ENCODE data around the gene HOXD13.

HOXD13 gene

GRCh38 chr2:176133389-176133788, 40.9 kb downstream of the HOXD13 start:
- no peak for DNase-seq

DNA sequence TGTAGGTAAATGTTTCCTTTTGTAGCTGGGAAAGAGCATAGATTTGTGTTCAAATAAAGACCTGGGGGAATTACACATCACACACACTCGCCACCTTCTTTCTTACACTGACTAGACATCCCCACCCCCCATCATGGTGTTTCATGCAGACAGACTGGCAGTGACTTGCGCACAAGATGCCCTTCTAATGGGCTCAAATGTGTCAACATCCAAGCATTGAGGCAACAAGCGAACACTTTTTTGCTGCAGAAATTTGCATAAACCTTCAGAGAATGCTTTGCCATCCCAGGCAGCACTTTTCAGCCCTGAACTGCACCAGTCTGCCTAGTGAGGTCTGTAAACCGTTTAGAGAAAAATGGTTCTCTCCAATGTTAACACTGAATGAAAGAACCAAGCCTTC, 41.5 kb downstream of the HOXD13 start:
- no peak for DNase-seq

DNA sequence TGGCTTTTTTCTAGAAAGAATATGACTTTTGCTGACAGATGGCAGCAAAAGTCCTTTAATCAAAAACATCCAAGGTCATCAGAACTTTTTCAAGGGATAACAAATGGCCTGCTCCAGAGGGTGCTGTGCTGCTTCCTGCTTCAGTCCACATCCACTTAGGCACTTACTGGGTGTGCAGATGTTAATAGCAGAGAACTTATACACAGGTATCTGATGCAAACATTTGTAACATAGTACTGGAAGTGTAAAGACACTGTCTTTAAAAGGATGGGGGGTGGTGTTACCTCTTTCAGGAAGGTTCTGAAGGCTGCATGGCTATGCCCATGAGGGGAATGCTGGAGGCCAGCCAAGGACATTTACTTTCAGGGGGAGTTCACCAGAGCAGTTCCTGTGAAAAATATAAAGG, 42.5 kb downstream of the HOXD13 start:
- DNase-seq: peak; percentile 49

DNA sequence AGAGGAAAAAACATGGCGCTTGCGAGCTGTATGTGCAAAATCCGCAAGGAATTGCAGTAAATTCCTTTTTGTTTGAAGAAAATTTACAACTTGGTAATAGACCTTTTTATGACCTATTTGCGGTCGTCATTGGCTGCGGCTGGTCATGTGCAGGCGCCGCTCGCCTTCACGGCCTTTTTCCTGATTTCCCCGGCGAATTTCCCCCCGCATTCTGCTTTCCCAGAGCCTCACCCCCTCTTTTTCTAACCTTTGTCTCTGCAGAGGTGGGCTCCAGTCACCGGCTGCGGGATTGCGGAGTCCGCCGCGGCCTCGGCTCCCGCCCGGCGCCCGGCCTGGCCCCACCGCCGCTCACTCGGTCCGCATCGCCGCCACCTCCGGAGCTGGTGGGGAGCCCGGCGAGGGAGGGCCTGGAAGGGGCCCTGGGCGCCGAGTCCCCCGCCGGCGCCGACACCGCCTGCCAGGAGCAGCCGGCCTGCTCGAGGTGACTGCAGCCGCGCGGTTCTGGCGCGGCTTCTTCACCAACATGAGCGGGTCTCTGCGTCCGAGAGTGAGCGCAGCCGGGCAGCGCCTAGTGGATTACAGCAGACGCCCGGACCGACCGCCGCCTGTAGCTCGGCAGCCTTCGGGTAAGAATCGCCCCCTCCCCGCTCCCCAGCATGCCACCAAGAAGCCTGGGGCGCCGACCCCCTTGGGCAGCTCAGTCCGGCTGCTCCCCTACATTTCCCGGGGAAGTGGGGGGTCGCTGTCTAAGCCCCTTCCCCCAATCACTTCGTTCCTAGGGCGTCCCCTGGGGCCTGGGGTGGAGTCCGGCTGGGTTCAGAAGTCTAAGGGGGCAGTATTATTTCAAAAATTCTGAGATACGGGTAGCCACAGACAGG, 44.1 kb downstream of the HOXD13 start:
- no peak for DNase-seq

GRCh38 chr2:176137252-176137580, 44.7 kb downstream of the HOXD13 start:
- no peak for DNase-seq

DNA sequence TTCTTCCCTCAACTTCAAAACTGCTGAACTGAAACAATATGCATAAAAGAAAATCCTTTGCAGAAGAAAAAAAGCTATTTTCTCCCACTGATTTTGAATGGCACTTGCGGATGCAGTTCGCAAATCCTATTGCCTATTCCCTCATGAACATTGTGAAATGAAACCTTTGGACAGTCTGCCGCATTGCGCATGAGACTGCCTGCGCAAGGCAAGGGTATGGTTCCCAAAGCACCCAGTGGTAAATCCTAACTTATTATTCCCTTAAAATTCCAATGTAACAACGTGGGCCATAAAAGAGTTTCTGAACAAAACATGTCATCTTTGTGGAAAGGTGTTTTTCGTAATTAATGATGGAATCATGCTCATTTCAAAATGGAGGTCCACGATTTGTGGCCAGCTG, 45.4 kb downstream of the HOXD13 start:
- no peak for DNase-seq

DNA sequence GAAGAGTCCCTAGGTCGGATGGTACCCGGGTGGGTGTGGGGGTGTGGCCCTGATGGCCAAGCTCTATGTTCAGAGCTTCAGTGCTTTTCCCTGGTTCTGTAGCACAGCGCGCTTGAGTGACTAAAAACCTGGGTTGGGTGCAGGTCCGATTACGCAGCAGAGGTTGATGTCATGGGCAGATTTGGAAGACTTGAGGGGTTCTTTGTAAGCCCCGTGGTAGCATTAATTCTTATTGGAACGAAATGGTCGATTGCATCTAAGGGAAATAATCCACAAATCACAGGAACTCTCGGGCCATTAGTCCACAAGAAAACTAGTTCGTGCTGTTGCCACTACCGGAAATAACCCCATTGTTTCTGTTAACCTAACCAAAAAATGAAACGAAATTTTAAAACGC, 46.0 kb downstream of the HOXD13 start:
- peak; percentile 60 for DNase-seq

DNA sequence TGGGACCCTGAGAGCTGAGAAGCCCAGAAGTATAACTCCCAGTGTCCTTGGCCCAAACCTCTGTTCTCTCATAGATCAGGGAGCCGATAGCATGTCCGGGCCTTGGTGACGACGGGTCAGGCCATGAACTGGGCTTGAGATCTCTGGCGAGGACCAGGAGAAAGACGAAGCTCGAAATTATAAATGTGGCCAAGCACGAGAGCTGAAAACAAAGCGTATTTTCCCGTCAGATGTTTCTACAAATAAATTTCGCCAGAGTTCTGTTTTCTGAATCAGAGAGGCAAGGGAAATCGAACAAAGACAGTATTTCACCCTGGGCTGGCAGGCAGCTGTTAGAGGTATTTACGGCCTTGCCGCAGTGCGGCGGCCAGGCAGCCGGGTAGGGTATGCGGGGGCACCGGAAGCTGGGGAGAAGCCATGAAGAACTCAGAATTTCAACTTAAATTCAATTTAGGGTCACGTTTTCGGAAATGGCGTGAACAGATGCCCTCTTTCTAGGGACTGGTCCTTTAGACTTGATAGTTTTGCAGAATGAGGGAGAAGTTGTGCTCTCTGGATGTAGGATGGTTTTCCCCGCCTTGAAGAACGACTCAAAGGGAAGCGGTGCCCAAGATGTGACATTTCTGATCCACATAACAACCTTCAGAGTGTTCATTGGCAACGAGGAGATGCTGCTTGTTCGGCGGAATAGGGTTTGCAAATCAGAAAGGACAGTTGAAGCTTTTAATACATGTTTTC, 46.6 kb downstream of the HOXD13 start:
- peak; percentile 58 for DNase-seq

DNA sequence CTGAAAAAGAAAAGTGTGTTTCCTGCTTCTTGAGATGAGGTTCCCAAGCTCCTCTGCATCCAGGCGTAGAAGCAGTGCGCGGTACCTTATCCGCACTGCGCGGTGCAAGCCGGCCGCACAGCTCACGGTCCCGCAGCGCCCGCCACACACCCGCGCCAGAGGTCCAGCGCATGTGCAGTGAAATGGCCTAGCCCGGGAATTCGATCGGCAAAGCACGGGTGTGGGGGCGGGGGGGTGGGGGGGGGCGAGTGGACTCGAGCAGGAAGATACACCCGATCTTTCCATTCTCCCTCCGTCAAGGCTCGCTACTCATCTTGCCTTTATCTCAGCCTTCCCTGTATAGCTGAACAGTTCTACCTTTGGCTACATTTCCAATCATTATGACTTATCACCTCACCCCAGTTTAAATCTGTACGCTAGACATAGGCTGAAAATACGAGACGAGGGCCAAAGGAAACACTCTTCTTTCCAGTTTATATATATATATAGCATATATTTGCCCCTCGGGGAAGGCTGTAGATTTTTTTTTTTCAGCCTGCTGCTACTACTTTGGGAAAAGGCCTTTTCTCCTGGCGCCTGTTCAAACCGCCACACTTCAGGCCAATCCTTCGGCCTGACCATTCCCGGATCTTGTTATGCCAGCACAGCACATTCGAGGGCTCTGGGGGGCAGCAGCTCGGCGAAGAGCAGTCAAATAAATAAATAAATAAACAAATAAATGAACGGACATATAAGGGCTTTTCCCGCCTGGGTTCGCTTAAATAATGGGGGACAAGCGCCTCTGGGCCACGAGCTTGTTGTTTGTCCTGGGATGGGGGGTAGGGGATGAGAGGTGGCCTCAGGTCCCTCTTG, 47.4 kb downstream of the HOXD13 start:
- peak; percentile 29 for DNase-seq

DNA sequence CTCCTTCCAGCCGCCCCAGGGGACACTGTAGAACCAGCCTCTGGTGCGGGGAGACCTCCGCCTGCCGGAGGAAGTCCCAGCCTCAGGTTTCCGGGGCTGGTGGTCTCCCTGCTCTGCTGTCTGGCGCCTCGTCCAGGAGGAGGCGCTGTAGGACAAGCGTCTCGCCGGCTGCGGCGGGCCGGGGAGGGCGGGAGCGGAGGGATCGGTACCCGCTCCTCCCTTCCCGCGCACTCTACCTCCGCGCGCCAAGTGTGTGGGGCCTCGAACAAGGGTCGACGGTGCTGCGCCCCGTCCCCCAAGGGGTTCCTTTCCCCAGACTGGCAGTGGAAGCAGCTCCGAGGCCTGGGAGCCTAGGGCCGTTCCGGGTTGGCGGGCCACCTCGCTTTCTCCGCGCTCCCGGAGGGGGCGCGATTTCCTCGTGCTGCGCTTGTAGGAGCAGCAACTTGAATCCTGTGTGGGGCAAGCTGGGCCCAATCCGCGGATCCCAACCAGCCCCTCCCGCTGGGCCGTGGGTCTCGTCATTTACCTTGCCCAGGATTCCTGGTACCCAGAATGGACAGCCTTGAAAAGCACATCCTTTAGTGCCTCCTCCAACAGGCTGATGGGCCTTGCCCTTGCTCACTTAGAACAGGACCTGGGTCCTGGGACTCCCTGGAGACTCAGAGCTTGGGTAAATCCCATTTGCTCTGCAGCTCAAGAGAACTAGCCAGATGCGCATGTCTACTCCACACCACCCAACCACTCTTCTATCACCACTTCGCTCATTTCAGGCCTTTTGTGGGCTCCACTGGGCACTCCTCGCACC, 48.2 kb downstream of the HOXD13 start:
- DNase-seq: peak; percentile 60

GRCh38 chr2:176142281-176142680, 49.8 kb downstream of the HOXD13 start:
- DNase-seq: no peak
